SIG-M5 (cell line): ENCODE data around the gene CD24.

Experiments used
- DNase-seq: peaks from one replicate; lab custom pipeline; 2025; lab: John Stamatoyannopoulos, UW

The CD24 gene

GRCh38 chr6:106967936-106968555 lies 6.5 kb downstream of the CD24 start:
- no peak for DNase-seq

- DNase-seq, result no peak
Measured at GRCh38 chr6:106966671-106967640, 7.6 kb downstream of the CD24 start.

GRCh38 chr6:106966229-106966628 lies 8.3 kb downstream of the CD24 start:
- DNase-seq, result no peak

GRCh38 chr6:106964954-106965353 lies 9.6 kb downstream of the CD24 start:
- no peak for DNase-seq

- DNase-seq, result no peak
Measured at GRCh38 chr6:106964099-106964498, 10.4 kb downstream of the CD24 start.

GRCh38 chr6:106963544-106963943 lies 11.0 kb downstream of the CD24 start:
- no peak for DNase-seq

- DNase-seq, result no peak
Measured at GRCh38 chr6:106961801-106962200, 12.7 kb downstream of the CD24 start.

GRCh38 chr6:106961136-106961535 lies 13.4 kb downstream of the CD24 start:
- no peak for DNase-seq

GRCh38 chr6:106959985-106960384 lies 14.5 kb downstream of the CD24 start:
- DNase-seq, result no peak

GRCh38 chr6:106939848-106940247 lies 34.7 kb downstream of the CD24 start:
- DNase-seq, result no peak

- no peak for DNase-seq
Measured at GRCh38 chr6:106939208-106939607, 35.3 kb downstream of the CD24 start.

GRCh38 chr6:106927531-106928398 lies 46.8 kb downstream of the CD24 start:
- DNase-seq, result no peak

GRCh38 chr6:106925948-106926347 lies 48.6 kb downstream of the CD24 start:
- no peak for DNase-seq

- DNase-seq, result no peak
Measured at GRCh38 chr6:106924694-106925523, 49.6 kb downstream of the CD24 start.

GRCh38 chr6:106922626-106923025 lies 51.9 kb downstream of the CD24 start:
- DNase-seq, result no peak
